Testis (tissue), 5 donors: ENCODE results near the gene ANAPC15. TPM values are rescaled to one million over a fixed set of nuclear protein-coding genes. Genes with fewer than 3 reads are reported as not detected.
A peak's percentile ranks its signal among the peaks of the same experiment; 100 is the strongest.

Experiments used
- DNase-seq: peaks from one replicate; pipeline ENCODE4 v3.0.0-alpha.2; 2019
- H3K27ac ChIP-seq, 2 donors: fragments of 200-600 bp; sonication (generic); one replicate each; pipeline ENCODE4 v1.5.1; 2019
- H3K27me3 ChIP-seq: fragments of 200-600 bp; sonication (generic); one replicate; pipeline ENCODE4 v1.5.1; 2019
- H3K36me3 ChIP-seq: fragments of 200-600 bp; sonication (generic); one replicate; pipeline ENCODE4 v1.5.1; 2017; ENCODE audit warnings: low read depth; ENCODE audit errors: missing control alignments
- H3K4me1 ChIP-seq: fragments of 200-600 bp; sonication (generic); one replicate; pipeline ENCODE4 v1.5.1; 2019
- H3K4me3 ChIP-seq, 2 donors: fragments of 200-600 bp; sonication (generic); one replicate each; pipeline ENCODE4 v1.5.1; 2017 to 2019
- H3K9me3 ChIP-seq: fragments of 200-600 bp; sonication (generic); one replicate; pipeline ENCODE4 v1.5.1; 2017
- CTCF ChIP-seq, 3 experiments: fragments of 450-650 bp in 2 of 3; fragments of 200-600 bp in 1 of 3; sonication (generic) in 1 of 3; IDR thresholded peaks; one replicate each; pipeline ENCODE4 v1.5.1; 2016 to 2019; ENCODE audit warnings: antibody characterized with exemption in 3 of 3, mild to moderate bottlenecking in 2 of 3, moderate library complexity in 1 of 3
- POLR2A ChIP-seq: fragments of 450-650 bp; IDR thresholded peaks from one replicate; pipeline ENCODE4 v1.6.1; 2017; ENCODE audit warnings: antibody characterized with exemption, mild to moderate bottlenecking, moderate library complexity
- WGBS, 2 donors: methylation state at CpG; one replicate each; pipeline ENCODE4 v1.1.5; 2018; 5-methylcytosine and 5-hydroxymethylcytosine counted together
- intact Hi-C: fragments of 100-400 bp; cut with DNase I; formaldehyde crosslinking; loops from one replicate; pipeline ENCODE4 v1.15.1; 2023; ENCODE audit warnings: low total_unique reads
- long read RNA-seq, 2 donors: transcript quantifications; one replicate each; lab custom pipeline, GENCODE V29; 2026
- polyA plus RNA-seq: library from polyadenylated mRNA; stranded (reverse); fragments of 350-450 nt; fragmentation: Illumina TruSeq; extraction: RNeasy Lipid Tissue Mini Kit (QIAGEN cat#74804); gene quantifications from one replicate; pipeline ENCODE4 v1.2.3, GENCODE V29; 2014; ENCODE audit warnings: low read depth, low replicate concordance; ENCODE audit not compliant: insufficient read depth
- total RNA-seq, 2 donors: library from RNA; depleted of rRNA; stranded (reverse); fragments of >200 nt; gene quantifications; one replicate each; pipeline ENCODE4 v1.2.3, GENCODE V29; 2016

Gene ANAPC15
- 10 to 100 TPM; 61.9 to 66.1 TPM for total RNA-seq
- polyA plus RNA-seq = 103 TPM
- long read RNA-seq, donor 1, transcript ANAPC15-201 (6 exons, 886 nt) = major isoform, 13 of 20 reads
- long read RNA-seq, donor 1, partial matches to known transcripts = 0 of 20 reads
- long read RNA-seq, donor 1, other reads (novel, unspliced or antisense) = 0 of 20 reads
- long read RNA-seq, donor 2, transcript ANAPC15-201 (6 exons, 886 nt) = major isoform, 8 of 14 reads
- long read RNA-seq, donor 2, partial matches to known transcripts = 0 of 14 reads
- long read RNA-seq, donor 2, other reads (novel, unspliced or antisense) = 0 of 14 reads

DNA sequence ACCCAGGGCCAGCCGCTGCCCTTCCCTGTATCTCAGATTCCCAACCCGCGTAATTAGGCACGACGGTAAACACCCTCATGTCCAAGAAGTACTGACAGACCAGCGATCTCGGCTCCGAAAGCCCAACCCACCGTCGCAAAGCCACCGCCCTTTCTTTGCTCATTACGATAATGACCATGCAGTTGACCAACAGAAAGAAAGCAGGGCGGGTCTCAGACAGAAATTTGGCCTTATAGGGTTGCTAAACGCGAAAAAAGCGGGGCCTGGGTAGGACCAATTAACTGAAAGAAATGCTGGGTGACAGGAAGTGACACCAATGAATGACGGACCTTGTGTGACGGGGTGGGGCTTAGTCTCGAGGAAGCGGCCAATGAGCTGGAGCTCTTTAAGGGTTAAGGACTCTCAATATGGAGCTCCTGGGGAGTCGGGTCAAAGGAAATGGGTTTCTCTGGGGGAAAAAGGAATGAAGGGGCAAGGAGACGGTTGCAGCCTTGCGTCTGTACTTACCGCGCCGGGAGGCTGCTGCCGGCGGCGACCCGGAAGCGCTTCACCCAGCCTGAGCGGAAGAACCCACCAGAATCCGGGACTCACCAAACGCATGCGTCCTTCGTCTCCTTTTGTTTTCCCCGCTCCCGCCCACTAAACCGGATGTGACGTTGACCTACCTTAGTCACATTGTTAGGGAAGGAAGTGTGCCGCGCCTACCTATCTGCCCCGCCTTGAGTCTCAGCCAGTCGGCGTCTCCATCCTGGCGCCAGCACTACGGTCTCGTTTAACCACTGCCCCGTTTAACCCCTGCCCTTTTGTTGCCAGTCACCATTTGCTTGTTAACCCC, at the start of gene ANAPC15:
Gene ANAPC15, minus strand, starts transcription at position 553 of the 835 bp plus-strand sequence. CDS start 1,419 bp downstream, outside the sequence.
- Histone ChIP-seq H3K27ac (peak within 1 kb of the TSS; percentile 92 to 97), H3K4me1 (peaks cover 13% of the 10 kb centered on the region), H3K36me3 (no peaks in the 10 kb centered on the region), H3K9me3 (no peaks in the 10 kb centered on the region), H3K4me3 (peak within 1 kb of the TSS; percentile 71 to 81), H3K27me3 (no peaks in the 10 kb centered on the region)
- DNase-seq = peak; percentile 99
- intact Hi-C loops = no loop called here
- 0% methylated on average over 34 to 49 of the region's 49 CpGs for WGBS, 2 donors
- TF ChIP-seq CTCF (IDR thresholded peaks at IDR 0.05) (peak in 1 of 3 experiments; percentile 1), POLR2A (peak; percentile 90)

DNA sequence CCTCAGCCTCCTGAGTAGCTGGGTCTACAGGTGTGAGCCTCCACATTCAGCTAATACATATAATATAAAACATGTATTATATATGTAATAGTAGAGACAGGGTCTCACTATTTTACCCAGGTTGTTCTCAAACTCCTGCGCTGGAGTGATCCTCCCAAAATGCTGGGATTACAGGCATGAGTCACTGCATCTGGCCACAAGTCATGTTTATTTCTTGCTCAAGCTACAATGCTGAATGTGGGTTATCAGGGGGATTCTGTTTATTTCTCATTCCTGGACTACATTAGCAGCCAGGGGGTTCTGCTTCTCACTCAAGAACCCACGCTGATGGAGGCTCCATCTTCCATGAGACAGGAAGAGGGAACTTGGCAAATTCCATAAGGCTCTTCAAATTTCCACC, 47.8 kb upstream of the ANAPC15 start:
- no peaks in the 10 kb centered on the region for H3K36me3 ChIP-seq
- H3K9me3 ChIP-seq = no peaks in the 10 kb centered on the region
- no peaks in the 10 kb centered on the region for H3K4me1 ChIP-seq
- DNase-seq = no peak
- H3K4me3 ChIP-seq = no peak overlapping the region
- WGBS, 2 donors = 87 to 92% methylated on average over 2 of the region's 2 CpGs
- intact Hi-C loops = no loop called here
- H3K27ac ChIP-seq = no peak overlapping the region
- H3K27me3 ChIP-seq = no peaks in the 10 kb centered on the region
- TF ChIP-seq CTCF (IDR thresholded peaks at IDR 0.05) (no peak), POLR2A (no peak)

DNA sequence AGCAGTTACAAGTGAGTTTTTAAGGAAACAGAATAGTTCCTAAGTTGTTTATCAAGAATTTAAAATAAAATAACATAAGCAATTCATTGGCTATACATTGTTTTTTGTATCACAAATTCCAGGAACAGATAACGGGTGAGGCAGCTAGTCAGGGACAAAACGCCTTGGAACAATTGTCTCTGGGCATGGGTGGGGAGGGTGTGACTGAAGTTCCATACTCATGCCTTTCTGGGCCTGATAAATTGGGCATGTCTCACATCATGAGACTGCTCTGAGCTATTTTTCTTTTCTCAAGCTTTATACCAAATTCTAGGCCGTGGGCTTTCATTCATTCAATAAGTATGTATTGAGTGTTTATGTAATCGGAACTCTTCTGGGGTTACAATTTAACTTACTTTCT, 44.6 kb upstream of the ANAPC15 start:
- 84 to 87% methylated on average over 4 of the region's 4 CpGs for WGBS, 2 donors
- DNase-seq = no peak
- no peaks in the 10 kb centered on the region for H3K27me3 ChIP-seq
- intact Hi-C loops = no loop called here
- H3K4me3 ChIP-seq = no peak overlapping the region
- H3K4me1 ChIP-seq = no peaks in the 10 kb centered on the region
- H3K27ac ChIP-seq = no peak overlapping the region
- no peaks in the 10 kb centered on the region for H3K36me3 ChIP-seq
- no peaks in the 10 kb centered on the region for H3K9me3 ChIP-seq
- no peak for TF ChIP-seq POLR2A
- no peak for TF ChIP-seq CTCF (IDR thresholded peaks at IDR 0.05)

DNA sequence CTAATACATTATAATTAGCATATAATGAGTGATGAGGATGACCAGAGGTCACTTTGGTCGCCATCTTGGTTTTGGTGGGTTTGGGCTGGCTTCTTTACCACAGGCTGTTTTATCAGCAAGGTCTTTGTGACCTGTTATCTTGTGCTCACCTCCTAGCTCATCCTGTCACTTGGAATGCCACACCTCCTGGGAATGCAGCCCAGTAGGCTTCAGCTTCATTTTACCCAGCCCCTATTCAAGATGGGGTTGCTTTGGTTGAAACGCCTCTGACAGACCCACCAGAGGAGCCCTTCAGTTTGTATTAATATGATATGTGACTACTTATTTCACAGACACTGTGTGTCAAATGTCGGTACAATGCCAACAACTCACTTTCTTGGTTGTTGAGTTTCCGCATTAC, 43.3 kb upstream of the ANAPC15 start:
- intact Hi-C loops = no loop called here
- DNase-seq = no peak
- WGBS, 2 donors = 90 to 95% methylated on average over 4 of the region's 4 CpGs
- no peak overlapping the region for H3K4me3 ChIP-seq
- TF ChIP-seq CTCF (IDR thresholded peaks at IDR 0.05) = no peak
- no peak for TF ChIP-seq POLR2A
- no peak overlapping the region for H3K27ac ChIP-seq
- no peaks in the 10 kb centered on the region for H3K9me3 ChIP-seq
- H3K4me1 ChIP-seq = no peaks in the 10 kb centered on the region
- H3K27me3 ChIP-seq = no peaks in the 10 kb centered on the region
- H3K36me3 ChIP-seq = no peaks in the 10 kb centered on the region
